Activated CD4-positive, alpha-beta T cell treated with anti-CD3 and anti-CD28 coated beads for 36 hours (primary cell): ENCODE data around the gene CD2. TPM values are rescaled to one million over a fixed set of nuclear protein-coding genes. Genes with fewer than 3 reads are reported as not detected.

Source experiments
- ATAC-seq: fragments of 200-7000 bp; cut with Tn5 transposase; one replicate; pipeline ENCODE4 v1.10.0; 2021; ENCODE audit warnings: mild to moderate bottlenecking, moderate library complexity
- CTCF ChIA-PET: fragments of 350-600 bp; sonication (Branson Sonifier 250); formaldehyde crosslinking; loops from one replicate; lab custom pipeline; 2021; ENCODE audit warnings: antibody characterized with exemption; lab: Charles Lee
- POLR2A ChIA-PET: fragments of 350-600 bp; sonication (Branson Sonifier 250); formaldehyde crosslinking; loops from one replicate; lab custom pipeline; 2021; ENCODE audit warnings: antibody characterized with exemption, inconsistent platforms; lab: Charles Lee
- DNase-seq: peaks from one replicate; pipeline ENCODE4 v3.0.0-alpha.2; 2020
- H3K27ac Mint-ChIP-seq: one replicate; pipeline ENCODE4 v1.8.0; 2021; ENCODE audit warnings: mixed read lengths
- H3K27me3 Mint-ChIP-seq: one replicate; pipeline ENCODE4 v1.8.0; 2021; ENCODE audit warnings: mixed read lengths
- H3K36me3 Mint-ChIP-seq: one replicate; pipeline ENCODE4 v1.8.0; 2021; ENCODE audit warnings: low read depth, mixed read lengths
- H3K4me1 Mint-ChIP-seq: one replicate; pipeline ENCODE4 v1.8.0; 2021; ENCODE audit warnings: mixed read lengths
- H3K4me3 Mint-ChIP-seq: one replicate; pipeline ENCODE4 v1.8.0; 2021; ENCODE audit warnings: mild to moderate bottlenecking, moderate library complexity, mixed read lengths
- H3K9me3 Mint-ChIP-seq: one replicate; pipeline ENCODE4 v1.8.0; 2021; ENCODE audit warnings: low read depth, mixed read lengths
- intact Hi-C, 2 experiments: fragments of 100-400 bp; cut with DNase I in 1 of 2; cut with micrococcal nuclease in 1 of 2; formaldehyde crosslinking; loops; one replicate each; pipeline versions ENCODE4 v1.14.2 to v1.15.1; 2022 to 2024; cut with DNase I, micrococcal nuclease
- total RNA-seq, 2 experiments: library from RNA; stranded (reverse); gene quantifications; one replicate each; pipeline ENCODE4 v1.2.3, GENCODE V29; 2021

The CD2 gene
- total RNA-seq, 2 experiments from 2014 or later, result 287 to 291 TPM

DNA sequence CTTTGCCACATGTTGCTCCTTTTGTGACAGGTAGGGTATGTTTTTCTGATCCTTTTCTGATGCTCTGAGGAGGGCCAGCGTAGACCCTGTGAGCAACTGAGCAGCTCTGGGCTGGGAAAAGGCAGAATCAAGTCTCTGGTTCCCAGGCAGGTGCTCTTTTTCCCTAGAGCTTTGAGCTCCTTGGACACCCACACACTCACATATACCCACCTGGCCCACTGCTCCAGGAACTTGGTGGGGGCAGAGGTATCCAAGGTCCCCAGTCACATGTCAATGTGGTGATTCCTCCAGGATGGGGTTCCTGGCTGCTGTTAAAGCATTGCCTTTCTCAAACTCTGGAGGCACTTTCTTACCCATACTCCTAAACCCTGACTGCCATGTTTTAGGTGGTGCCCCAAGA lies 5.4 kb downstream of the CD2 start:
- peak; percentile 33 for DNase-seq
- Mint-ChIP-seq H3K9me3 (no peaks in the 10 kb centered on the region), H3K4me3 (peak overlapping the region; percentile 93), H3K27me3 (no peaks in the 10 kb centered on the region), H3K27ac (peak overlapping the region; percentile 100), H3K4me1 (peaks cover 49% of the 10 kb centered on the region), H3K36me3 (peaks cover 98% of the 10 kb centered on the region)
- ChIA-PET CTCF (interaction anchor here (1.6 to 2.1 kb wide), 2 partner anchors 10 to 21 kb away, joined by 6 to 9 read pairs; no protein-coding TSS in a partner anchor), POLR2A (interaction anchor here (0.6 to 8.0 kb wide), 7 partner anchors 9 to 323 kb away, joined by 3 to 137 read pairs (median 7); partner anchors contain the start of gene TTF2)
- intact Hi-C loops, result loop anchor here (5.0 to 10.0 kb wide), 4 partner anchors 173 to 845 kb away; partner anchors contain the start of genes CD101 (in 1 of the 2), MAN1A2 (in 1 of the 2) and TENT5C (in 1 of the 2)
- no peak for ATAC-seq

- Mint-ChIP-seq H3K27ac (peak overlapping the region; percentile 100), H3K4me1 (peaks cover 58% of the 10 kb centered on the region), H3K9me3 (no peaks in the 10 kb centered on the region), H3K4me3 (peak overlapping the region; percentile 93), H3K36me3 (peaks cover 98% of the 10 kb centered on the region), H3K27me3 (no peaks in the 10 kb centered on the region)
- CTCF ChIA-PET, result interaction anchor here (1.4 to 14.1 kb wide), 3 partner anchors 9 to 58 kb away, joined by 3 to 213 read pairs (median 23); no protein-coding TSS in a partner anchor
- no peak for ATAC-seq
- no peak for DNase-seq
- POLR2A ChIA-PET, result interaction anchor here (1.2 to 11.5 kb wide), 5 partner anchors 8 to 300 kb away, joined by 3 to 482 read pairs (median 80); partner anchors contain the start of gene TTF2
- intact Hi-C loops, result loop anchor here in 1 of 2 experiments (5.0 kb wide), 2 partner anchors 172 to 242 kb away; partner anchors contain the start of gene CD101
Measured at GRCh38 chr1:116760487-116760886, 6.3 kb downstream of the CD2 start.

DNA sequence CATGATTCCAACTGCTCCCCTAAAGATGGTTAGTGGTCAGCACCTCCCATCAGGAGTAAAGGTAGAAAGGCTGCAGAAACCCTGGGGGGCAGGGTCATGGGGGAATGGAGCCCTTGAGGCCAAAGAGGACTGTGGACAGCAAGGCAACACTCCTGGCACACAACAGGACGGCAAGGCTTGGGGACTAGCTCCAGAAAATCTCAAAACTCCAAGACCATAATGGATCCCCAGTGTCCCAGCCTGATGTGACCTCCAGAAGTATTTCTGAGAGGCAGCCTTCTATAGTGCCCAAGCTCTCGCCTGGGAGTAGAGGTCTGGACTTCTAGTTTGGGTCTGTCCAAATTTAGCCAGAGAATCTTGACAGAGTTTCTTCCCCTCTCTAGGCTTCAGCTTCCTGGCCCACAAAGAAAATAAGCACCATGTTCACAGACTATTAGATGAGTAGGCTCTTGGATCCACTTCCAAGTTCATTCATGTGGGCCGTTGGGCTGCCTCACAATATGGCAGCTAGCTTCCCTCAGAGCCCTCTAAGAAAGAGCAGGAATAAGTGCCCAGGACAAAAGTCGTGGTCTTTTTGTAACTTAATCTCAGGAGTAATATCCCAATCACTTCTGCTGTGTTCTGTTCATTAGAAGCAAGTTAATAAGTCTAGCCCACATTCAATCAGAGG lies 6.9 kb downstream of the CD2 start:
- no peak for DNase-seq
- POLR2A ChIA-PET, result interaction anchor here (1.2 to 11.5 kb wide), 4 partner anchors 11 to 299 kb away, joined by 3 to 482 read pairs (median 94); partner anchors contain the start of gene TTF2
- Mint-ChIP-seq H3K27me3 (no peaks in the 10 kb centered on the region), H3K36me3 (peaks cover 98% of the 10 kb centered on the region), H3K4me3 (peak overlapping the region; percentile 93), H3K27ac (peak overlapping the region; percentile 100), H3K9me3 (peaks cover 1% of the 10 kb centered on the region), H3K4me1 (peaks cover 64% of the 10 kb centered on the region)
- CTCF ChIA-PET, result interaction anchor here (0.7 to 14.1 kb wide), 6 partner anchors 8 to 293 kb away, joined by 3 to 213 read pairs (median 13); partner anchors contain the start of gene CD2
- no peak for ATAC-seq
- intact Hi-C loops, result loop anchor here in 1 of 2 experiments (5.0 kb wide), 2 partner anchors 171 to 241 kb away; partner anchors contain the start of gene CD101

GRCh38 chr1:116762281-116762680 lies 8.1 kb downstream of the CD2 start:
- H3K27me3 Mint-ChIP-seq, result no peaks in the 10 kb centered on the region
- peaks cover 98% of the 10 kb centered on the region for H3K36me3 Mint-ChIP-seq
- peak overlapping the region; percentile 100 for H3K27ac Mint-ChIP-seq
- peaks cover 76% of the 10 kb centered on the region for H3K4me1 Mint-ChIP-seq
- no peak for ATAC-seq
- ChIA-PET POLR2A (interaction anchor here (0.8 to 11.5 kb wide), 14 partner anchors 7 to 298 kb away, joined by 3 to 482 read pairs (median 38); partner anchors contain the start of genes CD101, CD2 and TTF2), CTCF (interaction anchor here (0.6 to 14.1 kb wide), 12 partner anchors 9 to 332 kb away, joined by 3 to 213 read pairs (median 18); partner anchors contain the start of gene CD2)
- no peak for DNase-seq
- intact Hi-C loops, result loop anchor here in 1 of 2 experiments (2.0 to 5.0 kb wide), 3 partner anchors 65 to 240 kb away; partner anchors contain the start of gene CD101
- peaks cover 1% of the 10 kb centered on the region for H3K9me3 Mint-ChIP-seq
- H3K4me3 Mint-ChIP-seq, result peak overlapping the region; percentile 93

GRCh38 chr1:116762781-116763115 lies 8.5 kb downstream of the CD2 start:
- ChIA-PET CTCF (interaction anchor here (0.8 to 14.1 kb wide), 14 partner anchors 8 to 331 kb away, joined by 3 to 213 read pairs (median 18); partner anchors contain the start of genes CD2 and TTF2), POLR2A (interaction anchor here (0.8 to 11.5 kb wide), 16 partner anchors 8 to 315 kb away, joined by 3 to 482 read pairs (median 16); partner anchors contain the start of genes CD101, CD2 and TTF2)
- DNase-seq (peak; percentile 55), ATAC-seq (peak; percentile 0)
- H3K4me3 Mint-ChIP-seq, result peak overlapping the region; percentile 93
- H3K9me3 Mint-ChIP-seq, result peaks cover 1% of the 10 kb centered on the region
- H3K27me3 Mint-ChIP-seq, result no peaks in the 10 kb centered on the region
- intact Hi-C loops, result loop anchor here (1.0 to 5.0 kb wide), 5 partner anchors 8 to 240 kb away; partner anchors contain the start of genes CD101 (in 1 of the 2) and CD2 (in 1 of the 2)
- peaks cover 80% of the 10 kb centered on the region for H3K4me1 Mint-ChIP-seq
- H3K27ac Mint-ChIP-seq, result peak overlapping the region; percentile 100
- peaks cover 99% of the 10 kb centered on the region for H3K36me3 Mint-ChIP-seq

DNA sequence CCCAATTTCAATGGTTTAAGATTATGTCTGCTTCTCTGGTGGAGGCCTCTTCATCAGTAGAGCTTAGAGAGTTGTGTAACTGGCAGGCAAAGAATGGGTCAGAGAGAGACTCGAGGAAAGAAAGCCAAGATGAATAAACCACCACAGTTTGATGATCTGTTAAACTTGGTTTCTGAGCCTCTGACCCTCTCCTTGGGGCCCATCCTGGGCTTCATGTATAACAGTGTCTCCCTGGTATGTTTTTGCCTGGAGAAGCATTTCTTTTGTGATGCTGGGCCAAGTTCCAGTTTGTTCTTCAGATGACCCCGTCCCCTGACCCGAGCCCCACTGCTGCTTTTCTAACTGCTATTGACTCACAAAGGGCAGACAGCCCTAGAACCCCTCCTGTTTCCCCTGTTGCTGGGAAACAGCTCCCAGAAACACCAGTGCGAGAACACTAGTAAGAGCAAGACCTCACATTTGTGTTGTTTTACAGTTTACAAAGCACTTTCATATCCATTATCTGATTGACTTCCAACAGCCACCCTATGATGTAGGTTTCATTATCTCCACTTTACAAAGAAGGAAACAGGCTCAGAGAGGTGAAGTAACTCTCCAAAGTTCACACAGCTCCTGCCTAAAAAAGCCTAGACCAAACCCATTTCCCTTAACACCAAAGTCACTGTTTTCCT lies 9.0 kb downstream of the CD2 start:
- ATAC-seq (peak; percentile 52), DNase-seq (peak; percentile 87)
- Mint-ChIP-seq H3K4me1 (peaks cover 85% of the 10 kb centered on the region), H3K27ac (peak overlapping the region; percentile 100), H3K4me3 (peak overlapping the region; percentile 93), H3K27me3 (no peaks in the 10 kb centered on the region), H3K36me3 (peaks cover 100% of the 10 kb centered on the region), H3K9me3 (peaks cover 1% of the 10 kb centered on the region)
- intact Hi-C loops, result loop anchor here (1.0 to 5.0 kb wide), 5 partner anchors 9 to 239 kb away; partner anchors contain the start of genes CD101 (in 1 of the 2) and CD2 (in 1 of the 2)
- POLR2A ChIA-PET, result interaction anchor here (0.5 to 11.5 kb wide), 22 partner anchors 8 to 314 kb away, joined by 3 to 482 read pairs (median 7); partner anchors contain the start of genes CD101, CD2 and TTF2
- CTCF ChIA-PET, result interaction anchor here (0.8 to 14.1 kb wide), 18 partner anchors 8 to 331 kb away, joined by 3 to 213 read pairs (median 8); partner anchors contain the start of genes CD2 and TTF2

DNA sequence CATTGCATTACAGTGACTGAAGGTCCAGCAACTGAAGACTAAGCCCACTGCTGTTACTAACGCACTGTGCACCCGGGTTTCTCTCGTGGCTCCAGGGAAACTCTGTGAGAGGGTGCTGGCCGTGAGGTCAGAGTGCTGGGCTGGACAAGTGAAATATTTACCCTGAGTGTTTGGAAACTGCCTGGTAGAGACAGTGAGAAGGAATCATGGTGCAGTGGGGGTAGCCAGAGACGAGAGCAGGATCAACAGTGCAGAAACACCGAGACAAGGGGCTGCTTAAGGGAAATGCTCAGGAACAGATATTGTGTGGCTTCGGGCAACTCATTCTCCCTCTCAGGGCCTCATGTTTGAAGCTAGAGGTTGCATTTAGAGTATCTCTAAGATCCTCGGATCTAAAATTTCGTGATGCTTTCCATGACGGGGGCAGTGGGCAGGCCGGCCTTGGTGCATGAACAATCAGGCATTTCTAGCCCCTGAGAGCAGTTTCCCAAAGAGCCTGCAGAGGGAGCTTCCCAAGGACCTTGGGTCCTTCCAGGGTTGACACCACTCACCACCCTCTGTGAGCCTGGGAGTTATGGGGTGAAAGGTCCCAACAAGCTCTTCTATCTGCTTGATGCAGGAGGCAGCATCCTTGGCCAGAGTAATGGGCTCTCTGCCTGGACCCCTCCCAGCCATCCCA lies 9.7 kb downstream of the CD2 start:
- ATAC-seq (peak; percentile 6), DNase-seq (peak; percentile 83)
- Mint-ChIP-seq H3K4me3 (peak overlapping the region; percentile 93), H3K27ac (peak overlapping the region; percentile 100), H3K36me3 (peaks cover 100% of the 10 kb centered on the region), H3K27me3 (no peaks in the 10 kb centered on the region), H3K4me1 (peaks cover 92% of the 10 kb centered on the region), H3K9me3 (peaks cover 1% of the 10 kb centered on the region)
- intact Hi-C loops, result loop anchor here (1.0 to 5.0 kb wide), 10 partner anchors 8 to 295 kb away; partner anchors contain the start of genes CD101 (in 1 of the 2) and CD2 (in 1 of the 2)
- ChIA-PET CTCF (interaction anchor here (0.6 to 14.1 kb wide), 27 partner anchors 10 to 329 kb away, joined by 3 to 213 read pairs (median 4); partner anchors contain the start of genes CD101, CD2 and TTF2), POLR2A (interaction anchor here (0.5 to 11.5 kb wide), 38 partner anchors 9 to 892 kb away, joined by 3 to 482 read pairs (median 6); partner anchors contain the start of genes CD101, CD2 and TTF2)

DNA sequence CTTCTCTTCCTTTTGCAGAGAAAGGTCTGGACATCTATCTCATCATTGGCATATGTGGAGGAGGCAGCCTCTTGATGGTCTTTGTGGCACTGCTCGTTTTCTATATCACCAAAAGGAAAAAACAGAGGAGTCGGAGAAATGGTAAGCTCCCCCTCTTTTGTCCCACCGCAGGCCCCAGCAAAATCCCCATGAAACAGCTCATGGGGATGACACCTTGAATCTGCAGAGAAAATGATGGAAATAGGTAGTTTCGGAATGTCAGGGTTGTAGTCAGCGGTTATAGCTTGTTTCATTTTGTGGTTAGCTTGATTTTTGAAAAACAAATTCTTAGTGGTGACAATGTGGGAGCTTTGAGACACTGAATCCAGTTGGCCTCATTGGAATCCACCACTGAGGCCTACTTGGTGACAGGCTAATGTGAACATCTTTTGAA lies 10.3 kb downstream of the CD2 start:
- peaks cover 1% of the 10 kb centered on the region for H3K9me3 Mint-ChIP-seq

More for the DNA sequence above, 10.3 kb downstream of the CD2 start:
- intact Hi-C loops, result loop anchor here (1.0 to 5.0 kb wide), 7 partner anchors 26 to 294 kb away; partner anchors contain the start of gene CD101 (in 1 of the 2)
- ATAC-seq (peak; percentile 28), DNase-seq (peak; percentile 85)
- Mint-ChIP-seq H3K27me3 (no peaks in the 10 kb centered on the region), H3K4me1 (peaks cover 94% of the 10 kb centered on the region), H3K36me3 (peaks cover 99% of the 10 kb centered on the region), H3K27ac (peak overlapping the region; percentile 100), H3K4me3 (peak overlapping the region; percentile 93)
- ChIA-PET CTCF (interaction anchor here (0.6 to 14.1 kb wide), 27 partner anchors 10 to 329 kb away, joined by 3 to 213 read pairs (median 4); partner anchors contain the start of genes CD101, CD2 and TTF2), POLR2A (interaction anchor here (0.5 to 11.5 kb wide), 33 partner anchors 8 to 892 kb away, joined by 3 to 482 read pairs (median 7); partner anchors contain the start of genes CD101, CD2 and TTF2)
